ENCODE measurements around the gene FHIT.

- no peak for TF ChIP-seq POLR2A (IDR thresholded peaks at IDR 0.05)
- TF ChIP-seq, protein P1, sequence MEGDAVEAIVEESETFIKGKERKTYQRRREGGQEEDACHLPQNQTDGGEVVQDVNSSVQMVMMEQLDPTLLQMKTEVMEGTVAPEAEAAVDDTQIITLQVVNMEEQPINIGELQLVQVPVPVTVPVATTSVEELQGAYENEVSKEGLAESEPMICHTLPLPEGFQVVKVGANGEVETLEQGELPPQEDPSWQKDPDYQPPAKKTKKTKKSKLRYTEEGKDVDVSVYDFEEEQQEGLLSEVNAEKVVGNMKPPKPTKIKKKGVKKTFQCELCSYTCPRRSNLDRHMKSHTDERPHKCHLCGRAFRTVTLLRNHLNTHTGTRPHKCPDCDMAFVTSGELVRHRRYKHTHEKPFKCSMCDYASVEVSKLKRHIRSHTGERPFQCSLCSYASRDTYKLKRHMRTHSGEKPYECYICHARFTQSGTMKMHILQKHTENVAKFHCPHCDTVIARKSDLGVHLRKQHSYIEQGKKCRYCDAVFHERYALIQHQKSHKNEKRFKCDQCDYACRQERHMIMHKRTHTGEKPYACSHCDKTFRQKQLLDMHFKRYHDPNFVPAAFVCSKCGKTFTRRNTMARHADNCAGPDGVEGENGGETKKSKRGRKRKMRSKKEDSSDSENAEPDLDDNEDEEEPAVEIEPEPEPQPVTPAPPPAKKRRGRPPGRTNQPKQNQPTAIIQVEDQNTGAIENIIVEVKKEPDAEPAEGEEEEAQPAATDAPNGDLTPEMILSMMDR (IDR thresholded peaks at IDR 0.05) = no peak
Measured at GRCh38 chr3:59810606-59811005, 1440.6 kb downstream of the FHIT start.
